Dendritic cell treated with granulocyte-macrophage colony-stimulating factor and Interleukin-4, amounts not matched to agents 40 ng/mL and 50 ng/mL, for 4 days (primary cell): ENCODE data around the gene MBD3L4.

Source experiments
- H3K27ac Mint-ChIP-seq: one replicate; pipeline ENCODE4 v1.8.0; 2022; ENCODE audit warnings: mild to moderate bottlenecking, mixed read lengths
- H3K27me3 Mint-ChIP-seq: one replicate; pipeline ENCODE4 v1.8.0; 2022; ENCODE audit warnings: mild to moderate bottlenecking, mixed read lengths
- H3K36me3 Mint-ChIP-seq: one replicate; pipeline ENCODE4 v1.8.0; 2022; ENCODE audit warnings: low read depth, mixed read lengths
- H3K4me1 Mint-ChIP-seq: one replicate; pipeline ENCODE4 v1.8.0; 2022; ENCODE audit warnings: low read depth, mixed read lengths
- H3K4me3 Mint-ChIP-seq: one replicate; pipeline ENCODE4 v1.8.0; 2022; ENCODE audit warnings: mild to moderate bottlenecking, moderate library complexity, mixed read lengths
- H3K9me3 Mint-ChIP-seq: one replicate; pipeline ENCODE4 v1.8.0; 2022; ENCODE audit warnings: mixed read lengths
- intact Hi-C: fragments of 100-400 bp; cut with micrococcal nuclease; formaldehyde crosslinking; loops from one replicate; pipeline ENCODE4 v1.15.0; 2022

Gene MBD3L4

GRCh38 chr19:7010722-7011593 lies 29.0 kb downstream of the MBD3L4 start:
- intact Hi-C loops = no loop called here
- Mint-ChIP-seq H3K9me3 (peaks cover 7% of the 10 kb centered on the region), H3K27ac (peak overlapping the region; percentile 30), H3K4me1 (peaks cover 30% of the 10 kb centered on the region), H3K36me3 (no peaks in the 10 kb centered on the region), H3K27me3 (peaks cover 5% of the 10 kb centered on the region), H3K4me3 (no peak overlapping the region)

- Mint-ChIP-seq H3K4me3 (peak overlapping the region; percentile 2), H3K9me3 (peaks cover 8% of the 10 kb centered on the region), H3K4me1 (peaks cover 31% of the 10 kb centered on the region), H3K27me3 (peaks cover 3% of the 10 kb centered on the region), H3K27ac (peak overlapping the region; percentile 7), H3K36me3 (no peaks in the 10 kb centered on the region)
- intact Hi-C loops = no loop called here
These were observed 32.1 kb downstream of the MBD3L4 start for GRCh38 chr19:7007859-7008258.

GRCh38 chr19:7006135-7006704 lies 33.8 kb downstream of the MBD3L4 start:
- intact Hi-C loops = no loop called here
- Mint-ChIP-seq H3K36me3 (no peaks in the 10 kb centered on the region), H3K27ac (no peak overlapping the region), H3K27me3 (peaks cover 1% of the 10 kb centered on the region), H3K9me3 (peaks cover 8% of the 10 kb centered on the region), H3K4me3 (no peak overlapping the region), H3K4me1 (peaks cover 32% of the 10 kb centered on the region)

DNA sequence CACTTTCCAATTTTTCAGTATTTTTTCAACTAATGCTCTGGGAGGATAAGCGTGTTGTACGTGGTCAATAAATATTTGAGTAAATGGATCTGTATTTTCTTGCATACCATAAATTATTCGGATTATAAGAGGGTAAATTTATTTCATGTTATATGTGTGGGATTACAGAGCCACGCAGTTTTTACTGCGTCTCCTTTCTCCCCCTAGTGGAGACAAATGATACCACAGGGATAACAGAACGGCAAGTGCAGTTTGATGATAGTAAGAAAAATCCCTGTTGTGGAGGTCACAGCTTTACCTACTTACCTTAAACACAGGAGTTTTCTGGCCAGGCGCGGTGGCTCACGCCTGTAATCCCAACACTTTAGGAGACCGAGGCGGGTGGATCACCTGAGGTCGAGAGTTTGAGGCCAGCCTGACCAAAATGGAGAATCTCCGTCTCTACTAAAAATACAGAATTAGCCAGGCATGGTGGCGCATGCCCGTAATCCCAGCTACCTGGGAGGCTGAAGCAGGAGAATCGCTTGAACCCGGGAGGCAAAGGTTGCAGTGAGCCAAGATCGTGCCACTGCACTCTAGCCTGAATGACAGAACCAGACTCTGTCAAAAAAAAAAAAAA lies 35.6 kb downstream of the MBD3L4 start:
- H3K4me1 Mint-ChIP-seq = peaks cover 45% of the 10 kb centered on the region
- intact Hi-C loops = no loop called here
- H3K36me3 Mint-ChIP-seq = no peaks in the 10 kb centered on the region
- no peaks in the 10 kb centered on the region for H3K27me3 Mint-ChIP-seq
- peaks cover 8% of the 10 kb centered on the region for H3K9me3 Mint-ChIP-seq
- no peak overlapping the region for H3K27ac Mint-ChIP-seq
- no peak overlapping the region for H3K4me3 Mint-ChIP-seq

DNA sequence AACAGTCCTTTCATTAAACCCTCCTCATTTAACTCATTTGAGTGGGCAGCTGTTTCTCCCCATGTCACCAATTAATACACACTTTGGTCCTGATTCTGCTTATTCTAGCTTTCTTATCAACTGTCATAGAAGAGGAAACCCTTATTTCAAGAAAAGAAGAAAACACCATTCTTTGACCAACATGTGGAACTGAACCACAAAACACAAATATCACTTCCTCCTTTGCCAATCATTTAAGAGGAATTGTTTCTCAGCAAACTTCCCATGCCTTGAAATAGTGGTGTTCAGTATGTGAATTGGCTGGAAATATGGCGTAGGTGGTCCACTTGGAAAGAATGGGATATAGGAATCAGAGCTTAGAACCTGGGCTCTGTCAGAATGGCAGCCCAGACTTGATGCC lies 39.2 kb downstream of the MBD3L4 start:
- Mint-ChIP-seq H3K27me3 (no peaks in the 10 kb centered on the region), H3K27ac (peak overlapping the region; percentile 91), H3K4me1 (peaks cover 45% of the 10 kb centered on the region), H3K9me3 (peaks cover under 1% of the 10 kb centered on the region), H3K36me3 (peaks cover under 1% of the 10 kb centered on the region), H3K4me3 (peak overlapping the region; percentile 6)
- intact Hi-C loops = no loop called here

DNA sequence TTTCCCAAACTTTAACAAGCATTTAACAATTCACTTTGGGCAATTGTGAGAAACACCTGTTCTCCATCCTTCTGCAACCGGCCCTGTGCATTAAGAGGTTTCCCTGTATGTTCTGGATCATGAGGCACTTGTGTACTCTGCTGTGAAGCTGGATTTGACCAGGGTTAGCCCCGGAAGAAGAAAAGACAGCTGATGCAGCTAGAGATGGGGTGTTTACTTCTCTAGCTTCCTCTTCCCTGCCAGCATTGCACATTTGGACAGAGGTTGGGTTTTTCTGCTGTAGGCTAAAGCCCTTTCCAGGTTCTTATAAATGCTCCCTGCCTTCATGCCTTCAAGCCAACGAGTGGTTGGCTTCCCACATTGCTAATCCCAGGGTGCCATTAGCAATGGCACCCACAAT lies 39.6 kb downstream of the MBD3L4 start:
- Mint-ChIP-seq H3K36me3 (peaks cover 5% of the 10 kb centered on the region), H3K4me1 (peaks cover 49% of the 10 kb centered on the region), H3K9me3 (peaks cover 5% of the 10 kb centered on the region), H3K4me3 (peak overlapping the region; percentile 6), H3K27ac (peak overlapping the region; percentile 91), H3K27me3 (no peaks in the 10 kb centered on the region)
- intact Hi-C loops = no loop called here

DNA sequence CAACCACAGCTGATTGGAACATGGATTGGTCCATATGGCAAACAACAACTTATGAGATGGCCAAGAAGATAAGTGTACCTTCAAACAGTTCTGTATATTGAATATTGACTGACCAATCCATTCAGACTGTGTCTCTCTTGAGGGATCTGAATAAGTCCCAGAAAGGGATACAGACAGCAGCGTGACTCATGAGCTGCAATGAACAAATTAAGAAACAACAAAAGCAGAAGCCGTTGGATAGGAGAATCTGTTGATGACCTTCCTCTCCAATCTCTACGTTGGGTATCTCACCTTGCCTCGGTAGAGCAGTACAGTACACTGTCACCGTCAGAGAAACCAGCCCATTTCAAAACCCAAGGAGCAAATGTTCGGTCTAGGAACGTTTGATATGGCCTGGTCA lies 40.0 kb downstream of the MBD3L4 start:
- intact Hi-C loops = no loop called here
- Mint-ChIP-seq H3K36me3 (peaks cover 9% of the 10 kb centered on the region), H3K27ac (peak overlapping the region; percentile 91), H3K4me1 (peaks cover 53% of the 10 kb centered on the region), H3K27me3 (no peaks in the 10 kb centered on the region), H3K4me3 (no peak overlapping the region), H3K9me3 (peaks cover 9% of the 10 kb centered on the region)

- Mint-ChIP-seq H3K27me3 (no peaks in the 10 kb centered on the region), H3K4me3 (peak overlapping the region; percentile 70), H3K4me1 (peaks cover 60% of the 10 kb centered on the region), H3K9me3 (peaks cover 13% of the 10 kb centered on the region), H3K27ac (peak overlapping the region; percentile 74), H3K36me3 (peaks cover 13% of the 10 kb centered on the region)
- intact Hi-C loops = no loop called here
These were observed 42.1 kb downstream of the MBD3L4 start for GRCh38 chr19:6997679-6998445.

DNA sequence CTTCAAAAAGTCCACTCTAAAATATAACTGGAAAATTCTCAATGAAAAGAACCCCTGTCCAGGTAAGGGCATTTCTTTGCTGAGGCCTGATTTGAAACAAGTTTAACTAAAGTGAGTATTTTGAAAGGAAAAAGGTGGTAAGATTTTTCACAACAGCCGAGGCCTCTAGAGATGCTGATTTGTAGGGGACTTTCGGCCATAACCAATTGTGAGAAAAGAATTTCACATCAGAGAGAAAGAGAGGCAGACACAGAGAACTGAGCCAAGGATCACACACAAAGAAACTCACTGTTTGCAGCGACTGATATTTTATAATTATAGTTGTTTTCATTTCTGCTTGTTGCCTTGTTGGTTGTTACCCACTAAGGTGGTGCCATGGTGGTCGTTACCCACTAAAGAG lies 43.2 kb downstream of the MBD3L4 start:
- H3K4me3 Mint-ChIP-seq = peak overlapping the region; percentile 70
- H3K36me3 Mint-ChIP-seq = peaks cover 13% of the 10 kb centered on the region
- H3K9me3 Mint-ChIP-seq = peaks cover 13% of the 10 kb centered on the region
- peaks cover 60% of the 10 kb centered on the region for H3K4me1 Mint-ChIP-seq
- no peaks in the 10 kb centered on the region for H3K27me3 Mint-ChIP-seq
- H3K27ac Mint-ChIP-seq = peak overlapping the region; percentile 74
- intact Hi-C loops = no loop called here

DNA sequence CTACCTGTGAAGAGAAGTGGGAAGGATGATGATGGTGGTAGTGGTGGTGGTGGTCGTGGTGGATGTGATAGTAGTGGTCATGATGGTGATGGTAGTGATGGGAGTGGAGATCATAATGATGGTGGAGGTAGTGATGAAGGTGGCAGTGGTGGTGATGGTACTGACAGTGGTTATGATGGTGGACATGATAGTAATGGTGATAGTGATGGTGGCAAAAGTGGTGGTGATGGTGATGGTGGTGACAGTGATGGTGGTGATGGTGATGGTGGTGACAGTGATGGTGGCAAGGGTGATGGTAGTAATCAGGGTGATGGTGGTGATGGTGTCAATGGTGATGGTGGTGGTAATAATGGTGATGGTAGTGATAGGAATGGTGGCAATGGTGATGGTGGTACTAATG lies 44.9 kb downstream of the MBD3L4 start:
- Mint-ChIP-seq H3K27ac (no peak overlapping the region), H3K9me3 (peaks cover 13% of the 10 kb centered on the region), H3K4me3 (no peak overlapping the region), H3K36me3 (peaks cover 19% of the 10 kb centered on the region), H3K4me1 (peaks cover 58% of the 10 kb centered on the region), H3K27me3 (no peaks in the 10 kb centered on the region)
- intact Hi-C loops = no loop called here

- Mint-ChIP-seq H3K4me1 (peaks cover 28% of the 10 kb centered on the region), H3K27me3 (no peaks in the 10 kb centered on the region), H3K9me3 (peaks cover 33% of the 10 kb centered on the region), H3K36me3 (peaks cover 51% of the 10 kb centered on the region), H3K27ac (peak overlapping the region; percentile 71), H3K4me3 (no peak overlapping the region)
- intact Hi-C loops = no loop called here
These were observed 51.7 kb downstream of the MBD3L4 start for GRCh38 chr19:6988257-6988656.

DNA sequence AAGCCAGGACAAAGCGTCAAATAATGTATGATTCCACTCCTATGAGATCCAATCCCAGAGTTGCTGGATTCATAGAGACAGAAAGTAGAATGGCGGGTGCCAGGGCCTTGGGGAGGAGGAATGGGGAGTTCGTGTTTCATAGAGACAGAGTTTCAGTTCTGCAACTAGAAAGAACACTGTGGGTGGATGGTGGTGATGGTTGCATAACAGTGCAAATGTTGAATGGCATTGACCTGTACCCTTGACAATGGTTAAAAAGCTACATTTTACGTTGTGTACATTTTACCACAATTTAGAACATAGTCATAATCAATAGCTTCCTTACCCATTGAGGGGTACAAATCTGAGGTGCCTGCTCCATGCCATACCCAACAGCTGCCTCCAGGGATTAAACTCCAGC lies 52.1 kb downstream of the MBD3L4 start:
- Mint-ChIP-seq H3K36me3 (peaks cover 55% of the 10 kb centered on the region), H3K4me1 (peaks cover 26% of the 10 kb centered on the region), H3K9me3 (peaks cover 37% of the 10 kb centered on the region), H3K27ac (peak overlapping the region; percentile 71), H3K4me3 (no peak overlapping the region), H3K27me3 (no peaks in the 10 kb centered on the region)
- intact Hi-C loops = no loop called here
